ENCODE results near the gene FOXG1.

The FOXG1 gene

GRCh38 chr14:28763751-28764256, 2.8 kb upstream of the FOXG1 start:
- no peak for TF ChIP-seq CTCF (IDR thresholded peaks at IDR 0.05; ENCODE audit: unreplicated experiment in 3 of 3)
- Mint-ChIP-seq H3K36me3 (ENCODE audit: low read depth) (no peaks in the 10 kb centered on the region), H3K4me3 (peak overlapping the region in 1 of 3 experiments; percentile 52), H3K27me3 (ENCODE audit: low read depth) (peaks cover 100% of the 10 kb centered on the region), H3K27ac (no peak overlapping the region), H3K4me1 (peaks cover 22% of the 10 kb centered on the region), H3K9me3 (peaks cover 7% of the 10 kb centered on the region)

- peaks cover 8% of the 10 kb centered on the region for H3K9me3 Mint-ChIP-seq
- no peak for TF ChIP-seq CTCF (IDR thresholded peaks at IDR 0.05; ENCODE audit: unreplicated experiment in 3 of 3)
- peaks cover 16% of the 10 kb centered on the region for H3K4me1 Mint-ChIP-seq
- H3K27ac Mint-ChIP-seq, result no peak overlapping the region
- peak overlapping the region in 2 of 3 experiments; percentile 52 to 77 for H3K4me3 Mint-ChIP-seq
- no peaks in the 10 kb centered on the region for H3K36me3 Mint-ChIP-seq (ENCODE audit: low read depth)
- H3K27me3 Mint-ChIP-seq (ENCODE audit: low read depth), result peaks cover 100% of the 10 kb centered on the region
Measured at GRCh38 chr14:28764257-28765160, 2.1 kb upstream of the FOXG1 start.

GRCh38 chr14:28765169-28765830, 1.3 kb upstream of the FOXG1 start:
- H3K4me1 Mint-ChIP-seq, result peaks cover 11% of the 10 kb centered on the region
- H3K9me3 Mint-ChIP-seq, result peaks cover 6% of the 10 kb centered on the region
- peaks cover 100% of the 10 kb centered on the region for H3K27me3 Mint-ChIP-seq (ENCODE audit: low read depth)
- no peak for TF ChIP-seq CTCF (IDR thresholded peaks at IDR 0.05; ENCODE audit: unreplicated experiment in 3 of 3)
- no peak overlapping the region for H3K27ac Mint-ChIP-seq
- H3K4me3 Mint-ChIP-seq, result peak overlapping the region; percentile 55 to 77 (median 66)
- no peaks in the 10 kb centered on the region for H3K36me3 Mint-ChIP-seq (ENCODE audit: low read depth)

GRCh38 chr14:28765831-28766468, 637 bp upstream of the FOXG1 start:
- Mint-ChIP-seq H3K9me3 (peaks cover 6% of the 10 kb centered on the region), H3K27me3 (ENCODE audit: low read depth) (peaks cover 100% of the 10 kb centered on the region), H3K36me3 (ENCODE audit: low read depth) (no peaks in the 10 kb centered on the region), H3K4me1 (peaks cover 11% of the 10 kb centered on the region), H3K4me3 (peak overlapping the region; percentile 71 to 79 (median 79)), H3K27ac (no peak overlapping the region)
- no peak for TF ChIP-seq CTCF (IDR thresholded peaks at IDR 0.05; ENCODE audit: unreplicated experiment in 3 of 3)

GRCh38 chr14:28767030-28767852, 654 bp downstream of the FOXG1 start:
- Mint-ChIP-seq H3K36me3 (ENCODE audit: low read depth) (no peaks in the 10 kb centered on the region), H3K27me3 (ENCODE audit: low read depth) (peaks cover 100% of the 10 kb centered on the region), H3K4me3 (peak overlapping the region; percentile 57 to 79 (median 66)), H3K27ac (no peak overlapping the region), H3K4me1 (peaks cover 11% of the 10 kb centered on the region), H3K9me3 (peaks cover 3% of the 10 kb centered on the region)
- TF ChIP-seq CTCF (IDR thresholded peaks at IDR 0.05; ENCODE audit: unreplicated experiment in 3 of 3), result no peak

Data from nephron (organoid).